ENCODE results near the gene CD7. TPM values are rescaled to one million over a fixed set of nuclear protein-coding genes. Genes with fewer than 3 reads are reported as not detected.

Gene CD7
- total RNA-seq, 4 donors from 2014 or later: 3.0 to 4.4 (median 4.1) TPM

GRCh38 chr17:82302568-82302963 lies 14.8 kb downstream of the CD7 start:
- Histone ChIP-seq H3K4me3 (no peak overlapping the region), H3K9me3 (no peaks in the 10 kb centered on the region), H3K36me3 (no peaks in the 10 kb centered on the region), H3K4me1 (peaks cover 24 to 54% (median 38%) of the 10 kb centered on the region in 3 donors), H3K27me3 (peaks cover 0 to 28% (median 0%) of the 10 kb centered on the region in 4 donors), H3K27ac (peak overlapping the region in 1 of 4 donors; percentile 30)
- WGBS, 2 donors: 60% methylated on average over 1 of the region's 15 CpGs; no CpG with 5 or more reads in 1 of the 2 donors
- no peak for DNase-seq
- intact Hi-C loops (cut with DNase I): no loop called here
- no peak for TF ChIP-seq POLR2A (IDR thresholded peaks at IDR 0.05)
- no peak for TF ChIP-seq CTCF (IDR thresholded peaks at IDR 0.05)

- intact Hi-C loops (cut with DNase I): no loop called here
- Histone ChIP-seq H3K4me1 (peaks cover 28 to 60% (median 44%) of the 10 kb centered on the region in 3 donors), H3K27ac (peak overlapping the region in 2 of 4 donors; percentile 10 to 30), H3K27me3 (peaks cover 0 to 25% (median 0%) of the 10 kb centered on the region in 4 donors), H3K4me3 (peak overlapping the region in 1 of 4 donors; percentile 13), H3K9me3 (no peaks in the 10 kb centered on the region), H3K36me3 (no peaks in the 10 kb centered on the region)
- DNase-seq: no peak
- no peak for TF ChIP-seq CTCF (IDR thresholded peaks at IDR 0.05)
- no peak for TF ChIP-seq POLR2A (IDR thresholded peaks at IDR 0.05)
- WGBS, 2 donors: 40% methylated on average over 15 of the region's 23 CpGs; no CpG with 5 or more reads in 1 of the 2 donors
Observed at GRCh38 chr17:82301916-82302567, 15.4 kb downstream of the CD7 start.

GRCh38 chr17:82301300-82301915 lies 16.0 kb downstream of the CD7 start:
- Histone ChIP-seq H3K9me3 (no peaks in the 10 kb centered on the region), H3K4me1 (peaks cover 33 to 66% (median 49%) of the 10 kb centered on the region in 3 donors), H3K27me3 (peaks cover 0 to 28% (median 0%) of the 10 kb centered on the region in 4 donors), H3K27ac (peak overlapping the region in 2 of 4 donors; percentile 10 to 26), H3K36me3 (no peaks in the 10 kb centered on the region), H3K4me3 (no peak overlapping the region)
- no peak for DNase-seq
- TF ChIP-seq CTCF (IDR thresholded peaks at IDR 0.05) (no peak), POLR2A (IDR thresholded peaks at IDR 0.05) (no peak)
- intact Hi-C loops (cut with DNase I): no loop called here
- WGBS, 2 donors: 50 to 84% methylated on average over 2 to 7 of the region's 12 CpGs

GRCh38 chr17:82300707-82301270 lies 16.6 kb downstream of the CD7 start:
- H3K4me1 ChIP-seq: peaks cover 33 to 72% (median 49%) of the 10 kb centered on the region in 3 donors
- 4 to 52% methylated on average over 4 of the region's 21 CpGs for WGBS, 2 donors
- no peak overlapping the region for H3K4me3 ChIP-seq
- no peaks in the 10 kb centered on the region for H3K9me3 ChIP-seq
- H3K27ac ChIP-seq: peak overlapping the region in 2 of 4 donors; percentile 10 to 26
- no peaks in the 10 kb centered on the region for H3K36me3 ChIP-seq
- TF ChIP-seq POLR2A (IDR thresholded peaks at IDR 0.05) (no peak), CTCF (IDR thresholded peaks at IDR 0.05) (peak; percentile 75 to 89 (median 81))
- no peak for DNase-seq
- H3K27me3 ChIP-seq: peaks cover 0 to 34% (median 0%) of the 10 kb centered on the region in 4 donors
- intact Hi-C loops (cut with DNase I): no loop called here

GRCh38 chr17:82300228-82300627 lies 17.2 kb downstream of the CD7 start:
- Histone ChIP-seq H3K36me3 (no peaks in the 10 kb centered on the region), H3K27ac (no peak overlapping the region), H3K4me3 (no peak overlapping the region), H3K9me3 (no peaks in the 10 kb centered on the region), H3K27me3 (peaks cover 0 to 40% (median 0%) of the 10 kb centered on the region in 4 donors), H3K4me1 (peaks cover 33 to 78% (median 49%) of the 10 kb centered on the region in 3 donors)
- TF ChIP-seq CTCF (IDR thresholded peaks at IDR 0.05): no peak
- WGBS, 2 donors: 92 to 97% methylated on average over 2 to 4 of the region's 13 CpGs
- intact Hi-C loops (cut with DNase I): no loop called here
- DNase-seq: no peak

Data from esophagus squamous epithelium (tissue), 5 donors.